ENCODE results near the gene FAM20C. TPM values are rescaled to one million over a fixed set of nuclear protein-coding genes. Genes with fewer than 3 reads are reported as not detected.

Gene FAM20C
- total and polyA plus RNA-seq, 2 donors (not counting 3 experiments of a cell fraction or from before 2014, with no cell fraction given), result 14.2 to 34.5 TPM

GRCh38 chr7:251005-251404 is 58.6 kb downstream of the FAM20C start:
- POLR2A ChIA-PET, result no interaction called here
- CTCF ChIA-PET, result no interaction called here

More at GRCh38 chr7:251005-251404, 58.6 kb downstream of the FAM20C start:
- TF ChIP-seq JUN (IDR thresholded peaks at IDR 0.05; ENCODE audit: borderline replicate concordance, insufficient read depth, insufficient read length, low read depth), result no peak
- TF ChIP-seq POLR2A (IDR thresholded peaks at IDR 0.05; ENCODE audit: low read depth, low read length), result no peak
- TF ChIP-seq MYC (IDR thresholded peaks at IDR 0.05; ENCODE audit: low read depth, low read length), result no peak
- no peak for TF ChIP-seq FOS (IDR thresholded peaks at IDR 0.05; ENCODE audit: borderline replicate concordance, insufficient read depth, low read length)
- TF ChIP-seq GATA2 (IDR thresholded peaks at IDR 0.05; ENCODE audit: insufficient read depth, insufficient read length, low read depth, low read length), result no peak
- TF ChIP-seq MAX (IDR thresholded peaks at IDR 0.05; ENCODE audit: insufficient read depth, insufficient read length), result no peak
- no peak for TF ChIP-seq EZH2 (IDR thresholded peaks at IDR 0.05; ENCODE audit: borderline replicate concordance, low read depth, low read length, severe bottlenecking)
- no peak for TF ChIP-seq CTCF (IDR thresholded peaks at IDR 0.05; ENCODE audit: extremely low read depth in 1 of 2, insufficient read depth in 1 of 2, low read depth in 1 of 2, low read length in 2 of 2)
- TF ChIP-seq POLR2AphosphoS5 (IDR thresholded peaks at IDR 0.05; ENCODE audit: insufficient read depth, low read depth, low read length), result no peak
- no peak overlapping the region for H2AFZ ChIP-seq (ENCODE audit: low read depth, low read length)
- H3K9ac ChIP-seq (replicated peaks; ENCODE audit: extremely low read depth, insufficient read depth, low read length), result no peak overlapping the region
- FAIRE-seq (no peak), DNase-seq (ENCODE audit: low read depth, low spot score) (no peak)
- dilution Hi-C loops (cut with MboI; ENCODE audit: extremely low pct_ligation_motif_present, low sequenced_read_pairs) (no loop called here), intact Hi-C loops (cut with micrococcal nuclease) (no loop called here)
- peaks cover 0 to 5% of the 10 kb centered on the region in 2 experiments for H3K36me3 ChIP-seq (ENCODE audit: control insufficient read depth in 2 of 2, extremely low read depth in 1 of 2, insufficient read depth in 2 of 2, low read length in 2 of 2)
- H3K9me3 ChIP-seq (replicated peaks; ENCODE audit: control insufficient read depth, insufficient read depth, low read length), result no peaks in the 10 kb centered on the region
- no peaks in the 10 kb centered on the region for H3K27me3 ChIP-seq (ENCODE audit: control insufficient read depth in 2 of 2, insufficient read depth in 2 of 2, low read length in 2 of 2)
- H3K27ac ChIP-seq (ENCODE audit: insufficient read depth, low read depth, low read length), result no peak overlapping the region
- no peak overlapping the region for H3K4me2 ChIP-seq (ENCODE audit: insufficient read depth, low read length)
- BruUV-seq (replicated peaks), result no TSS peak
- H3K4me3 ChIP-seq (replicated peaks in 1 of 3; ENCODE audit: insufficient read depth in 1 of 3, low read depth in 1 of 3, low read length in 3 of 3), result no peak overlapping the region
- H4K20me1 ChIP-seq (replicated peaks; ENCODE audit: control insufficient read depth, extremely low read depth, insufficient read depth, low read length), result no peaks in the 10 kb centered on the region
- no peaks in the 10 kb centered on the region for H3K9me1 ChIP-seq (replicated peaks; ENCODE audit: control insufficient read depth, extremely low read depth, insufficient read depth, low read length)
- H3K79me2 ChIP-seq (ENCODE audit: control insufficient read depth, insufficient read depth, low read length), result no peaks in the 10 kb centered on the region
- H3K4me1 ChIP-seq (ENCODE audit: control insufficient read depth, extremely low read depth, insufficient read depth, low read length), result no peaks in the 10 kb centered on the region
